GM12878 (cell line): ENCODE results near the gene ARL16. TPM values are rescaled to one million over a fixed set of nuclear protein-coding genes. Genes with fewer than 3 reads are reported as not detected.
A peak's percentile ranks its signal among the peaks of the same experiment; 100 is the strongest.

Experiments
- ATAC-seq: fragments of 200-7000 bp; cut with Tn5 transposase; 3 replicates; pipeline ENCODE4 v1.9.1; 2020; ENCODE audit warnings: mild to moderate bottlenecking, moderate library complexity
- BruUV-seq: library from RNA; stranded (reverse); fragments of 400-500 nt; replicated peaks from 2 replicates; lab custom pipeline; 2021; lab: Mats Ljungman, UMichigan
- CTCF ChIA-PET: fragments of 300-600 bp; sonication (Branson Sonifier 250); formaldehyde crosslinking; extraction: SDS; loops from one replicate; lab custom pipeline; 2021; ENCODE audit warnings: inconsistent platforms; lab: Yijun Ruan, JAX
- POLR2A ChIA-PET: fragments of 350-600 bp; formaldehyde crosslinking; extraction: SDS; loops from one replicate; lab custom pipeline; 2021; ENCODE audit warnings: inconsistent platforms; lab: Charles Lee
- RAD21 ChIA-PET: fragments of 300-600 bp; sonication (Branson Sonifier 250); formaldehyde crosslinking; loops from one replicate; lab custom pipeline; 2023; ENCODE audit warnings: antibody characterized with exemption; ENCODE audit not compliant: unreplicated experiment; lab: Charles Lee
- SMC1A ChIA-PET: fragments of 300-600 bp; sonication (Branson Sonifier 250); formaldehyde crosslinking; loops from one replicate; lab custom pipeline; 2023; ENCODE audit not compliant: unreplicated experiment, uncharacterized antibody; lab: Charles Lee
- DNase-seq: peaks from one replicate; pipeline ENCODE4 v3.0.0-alpha.2; 2011; ENCODE audit warnings: low read depth, low spot score
- FAIRE-seq: peaks from 3 replicates; lab custom pipeline; 2011; peaks lifted over from hg19 to GRCh38; lab: Jason Lieb, UNC
- H2AFZ ChIP-seq: 2 replicates; pipeline ENCODE4 v1.6.0; 2011; ENCODE audit warnings: low read depth, low read length, control low read depth; ENCODE audit not compliant: control insufficient read depth
- H3K27ac ChIP-seq: 2 replicates; pipeline ENCODE4 v1.5.1; 2011; ENCODE audit warnings: control low read depth; ENCODE audit not compliant: control insufficient read depth, insufficient read depth
- H3K27me3 ChIP-seq, 2 experiments: replicated peaks in 1 of 2; 2 replicates each; pipeline versions ENCODE4 v1.6.0 to v1.6.1; 2011; ENCODE audit warnings: low read length in 1 of 2; ENCODE audit not compliant: control insufficient read depth in 2 of 2, insufficient read depth in 2 of 2
- H3K36me3 ChIP-seq, 2 experiments: 2 replicates each; pipeline ENCODE4 v1.5.1; 2011; ENCODE audit warnings: low read length in 1 of 2; ENCODE audit not compliant: control insufficient read depth in 2 of 2, insufficient read depth in 2 of 2
- H3K4me1 ChIP-seq: 2 replicates; pipeline ENCODE4 v1.6.1; 2011; ENCODE audit warnings: mild to moderate bottlenecking, low read length, moderate library complexity, mixed read lengths; ENCODE audit not compliant: control insufficient read depth, insufficient read depth
- H3K4me2 ChIP-seq: 2 replicates; pipeline ENCODE4 v1.6.0; 2011; ENCODE audit warnings: control low read depth; ENCODE audit not compliant: control insufficient read depth, insufficient read depth
- H3K4me3 ChIP-seq: fragments of 200-600 bp; sonication (generic); 2 replicates; pipeline ENCODE4 v1.5.1; 2016
- H3K79me2 ChIP-seq: 2 replicates; pipeline ENCODE4 v1.6.0; 2011; ENCODE audit warnings: low read length; ENCODE audit not compliant: control insufficient read depth, insufficient read depth
- H3K9ac ChIP-seq: 2 replicates; pipeline ENCODE4 v1.8.0; 2011; ENCODE audit warnings: low read length, control low read depth, mixed read lengths; ENCODE audit not compliant: control insufficient read depth, insufficient read depth
- H3K9me3 ChIP-seq: replicated peaks from 3 replicates; pipeline ENCODE4 v1.5.1; 2011; ENCODE audit warnings: mild to moderate bottlenecking, low read length; ENCODE audit not compliant: control insufficient read depth, insufficient read depth
- H4K20me1 ChIP-seq: 2 replicates; pipeline ENCODE4 v1.6.0; 2011; ENCODE audit not compliant: control insufficient read depth, insufficient read depth
- CREM ChIP-seq: IDR thresholded peaks from 2 replicates; pipeline ENCODE4 v1.6.1; 2014; ENCODE audit warnings: antibody characterized with exemption, low read depth
- FOXK2 ChIP-seq: fragments of 450-650 bp; IDR thresholded peaks from 2 replicates; pipeline ENCODE4 v1.6.1; 2017; ENCODE audit warnings: mild to moderate bottlenecking, moderate library complexity
- NBN ChIP-seq: fragments of 450-650 bp; IDR thresholded peaks from 2 replicates; pipeline ENCODE4 v1.6.1; 2016
- PML ChIP-seq: IDR thresholded peaks from 2 replicates; pipeline ENCODE4 v1.6.1; 2012; ENCODE audit warnings: low read length, inconsistent platforms
- WGBS: methylation state at CpG from one replicate; pipeline ENCODE4 v1.1.6; 2016; ENCODE audit warnings: low lambda C conversion rate; ENCODE audit not compliant: insufficient replicate concordance, insufficient coverage; ENCODE audit errors: missing lambda C conversion rate; 5-methylcytosine and 5-hydroxymethylcytosine counted together
- in situ Hi-C: fragments of 300-500 bp; cut with MboI; formaldehyde crosslinking; loops from 9 replicates; pipeline ENCODE4 v1.14.3; 2018; ENCODE audit warnings: mixed read lengths
- intact Hi-C: fragments of 100-400 bp; cut with micrococcal nuclease; formaldehyde crosslinking; loops from one replicate; pipeline ENCODE4 v1.14.2; 2022; ENCODE audit not compliant: unreplicated experiment
- polyA plus RNA-seq, 11 experiments: library from polyadenylated mRNA; depleted of rRNA in 4 of 11; unstranded in 6 of 11; stranded (reverse) in 5 of 11; fragments of >200 nt; fragmentation: Nextera tagmentation in 4 of 11; fragmentation: Illumina TruSeq in 1 of 11; extraction: Ambion mirVana in 4 of 11; extraction: Trizol in 1 of 11; gene quantifications; 1 replicate in 1 of 11; 2 replicates in 10 of 11; pipeline versions ENCODE4 v1.2.1 to v1.2.3, GENCODE V29; 2011 to 2016; ENCODE audit warnings: inconsistent platforms in 2 of 11, missing spikeins in 2 of 11, low read depth in 1 of 11
- total RNA-seq, 4 experiments: library from RNA; depleted of rRNA in 3 of 4; stranded (reverse); fragments of >200 nt in 3 of 4; fragmentation: Illumina TruSeq in 1 of 4; extraction: Trizol in 1 of 4; gene quantifications; 2 replicates each; pipeline versions ENCODE4 v1.2.1 to v1.2.3, GENCODE V29; 2013 to 2021
- TF ChIP-seq, protein P1 (sequence below): fragments of 150-350 bp; IDR thresholded peaks from 2 replicates; pipeline ENCODE4 v1.6.1; 2014; ENCODE audit warnings: mild to moderate bottlenecking, low read depth, low read length
- TF ChIP-seq, protein P2 (sequence below): fragments of 450-650 bp; IDR thresholded peaks from 2 replicates; pipeline ENCODE4 v1.6.1; 2017; ENCODE audit warnings: mild to moderate bottlenecking, low read depth, inconsistent platforms; ENCODE audit not compliant: poor library complexity, severe bottlenecking

Gene ARL16
- total and polyA plus RNA-seq, 10 of the 15 experiments (the other 5 are each of a cell fraction or from before 2014, with no cell fraction given), result 4.7 to 47.6 (median 30.9) TPM

DNA sequence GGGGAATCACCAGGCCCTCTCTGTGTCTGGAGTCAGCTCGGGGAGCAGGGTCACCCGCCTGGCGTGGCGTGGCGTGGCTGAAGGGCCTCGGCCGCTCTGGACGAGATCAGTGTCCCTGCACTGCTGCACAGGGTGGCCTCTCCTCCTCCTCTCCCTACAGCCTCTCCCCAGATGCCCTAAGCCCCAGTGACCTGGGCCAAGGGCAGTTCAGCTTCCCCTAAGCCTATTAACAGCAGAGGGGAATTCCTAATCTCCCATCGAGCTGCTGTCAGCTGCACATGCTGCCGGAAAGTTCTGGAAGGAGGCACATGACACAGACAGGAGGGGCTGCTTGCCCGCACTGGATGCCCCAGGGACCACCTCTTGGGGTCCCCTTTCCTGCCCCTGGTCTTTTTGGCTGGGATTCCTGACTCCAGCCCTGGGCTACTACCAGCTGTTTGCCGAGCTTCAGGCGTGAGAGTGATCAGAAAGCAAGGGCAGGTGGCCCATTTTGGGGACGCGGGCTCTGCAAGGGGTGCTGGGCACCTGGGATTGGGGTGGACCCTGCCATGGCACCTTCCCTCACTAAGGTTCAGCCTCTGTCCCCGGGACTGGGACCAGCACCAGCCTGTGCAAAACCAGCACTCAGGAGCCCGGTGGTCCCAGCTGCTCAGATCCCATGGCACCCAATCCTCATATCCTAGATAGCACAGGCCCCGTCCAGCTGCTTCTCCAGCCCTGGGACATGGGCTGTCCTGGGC lies 28.0 kb downstream of the ARL16 start:
- H3K9ac ChIP-seq, result no peak overlapping the region
- H3K36me3 ChIP-seq, result no peaks in the 10 kb centered on the region
- no peaks in the 10 kb centered on the region for H3K9me3 ChIP-seq
- no peak overlapping the region for H3K27ac ChIP-seq
- no peaks in the 10 kb centered on the region for H4K20me1 ChIP-seq
- ChIA-PET RAD21 (no interaction called here), SMC1A (interaction anchor here (0.8 kb wide), 1 partner anchor 89 kb away, joined by 5 read pairs; no protein-coding TSS in a partner anchor), CTCF (no interaction called here), POLR2A (interaction anchor here (1.8 kb wide), 1 partner anchor 10 kb away, joined by 5 read pairs; no protein-coding TSS in a partner anchor)
- H3K79me2 ChIP-seq, result no peaks in the 10 kb centered on the region
- TF ChIP-seq FOXK2 (no peak), NBN (no peak), PML (no peak), CREM (no peak)
- TF ChIP-seq, protein P1, sequence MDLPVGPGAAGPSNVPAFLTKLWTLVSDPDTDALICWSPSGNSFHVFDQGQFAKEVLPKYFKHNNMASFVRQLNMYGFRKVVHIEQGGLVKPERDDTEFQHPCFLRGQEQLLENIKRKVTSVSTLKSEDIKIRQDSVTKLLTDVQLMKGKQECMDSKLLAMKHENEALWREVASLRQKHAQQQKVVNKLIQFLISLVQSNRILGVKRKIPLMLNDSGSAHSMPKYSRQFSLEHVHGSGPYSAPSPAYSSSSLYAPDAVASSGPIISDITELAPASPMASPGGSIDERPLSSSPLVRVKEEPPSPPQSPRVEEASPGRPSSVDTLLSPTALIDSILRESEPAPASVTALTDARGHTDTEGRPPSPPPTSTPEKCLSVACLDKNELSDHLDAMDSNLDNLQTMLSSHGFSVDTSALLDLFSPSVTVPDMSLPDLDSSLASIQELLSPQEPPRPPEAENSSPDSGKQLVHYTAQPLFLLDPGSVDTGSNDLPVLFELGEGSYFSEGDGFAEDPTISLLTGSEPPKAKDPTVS, result 0 out of 2 replicates have a peak, but pooled peaks have one; percentile 58
- TF ChIP-seq, protein P2, sequence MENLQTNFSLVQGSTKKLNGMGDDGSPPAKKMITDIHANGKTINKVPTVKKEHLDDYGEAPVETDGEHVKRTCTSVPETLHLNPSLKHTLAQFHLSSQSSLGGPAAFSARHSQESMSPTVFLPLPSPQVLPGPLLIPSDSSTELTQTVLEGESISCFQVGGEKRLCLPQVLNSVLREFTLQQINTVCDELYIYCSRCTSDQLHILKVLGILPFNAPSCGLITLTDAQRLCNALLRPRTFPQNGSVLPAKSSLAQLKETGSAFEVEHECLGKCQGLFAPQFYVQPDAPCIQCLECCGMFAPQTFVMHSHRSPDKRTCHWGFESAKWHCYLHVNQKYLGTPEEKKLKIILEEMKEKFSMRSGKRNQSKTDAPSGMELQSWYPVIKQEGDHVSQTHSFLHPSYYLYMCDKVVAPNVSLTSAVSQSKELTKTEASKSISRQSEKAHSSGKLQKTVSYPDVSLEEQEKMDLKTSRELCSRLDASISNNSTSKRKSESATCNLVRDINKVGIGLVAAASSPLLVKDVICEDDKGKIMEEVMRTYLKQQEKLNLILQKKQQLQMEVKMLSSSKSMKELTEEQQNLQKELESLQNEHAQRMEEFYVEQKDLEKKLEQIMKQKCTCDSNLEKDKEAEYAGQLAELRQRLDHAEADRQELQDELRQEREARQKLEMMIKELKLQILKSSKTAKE, result no peak
- ATAC-seq, result no peak
- BruUV-seq, result no TSS peak
- H3K4me1 ChIP-seq, result peaks cover 8% of the 10 kb centered on the region; the same call in 1 of the 2 replicates
- H3K4me2 ChIP-seq, result no peak overlapping the region
- DNase-seq, result no peak
- H3K27me3 ChIP-seq, result no peaks in the 10 kb centered on the region
- H3K4me3 ChIP-seq, result no peak overlapping the region
- intact Hi-C loops (no loop called here), in situ Hi-C loops (no loop called here)
- FAIRE-seq, result no peak
- H2AFZ ChIP-seq, result no peak overlapping the region
- 71% methylated on average over 18 of the region's 18 CpGs for WGBS
